Measurements from ENCODE around the gene PRDX3.

DNA sequence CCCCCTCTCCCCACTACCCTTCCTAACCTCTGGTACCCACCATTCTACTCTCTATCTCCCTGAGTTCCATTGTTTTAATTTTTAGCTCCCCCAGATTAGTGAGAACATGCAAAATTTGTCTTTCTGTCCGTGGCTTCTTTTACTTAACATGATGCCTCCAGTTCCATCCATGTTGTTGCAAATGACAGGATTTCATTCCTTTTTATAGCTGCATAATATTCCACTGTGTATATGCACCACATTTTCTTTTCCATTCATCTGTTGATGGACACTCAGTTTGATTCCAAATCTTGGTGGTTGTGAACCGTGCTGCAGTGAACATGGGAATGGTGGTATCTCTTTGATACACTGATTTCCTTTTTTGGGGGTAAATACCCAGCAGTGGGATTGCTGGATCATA is 52.7 kb downstream of the PRDX3 start:
- TF ChIP-seq RAD21 (IDR thresholded peaks at IDR 0.05) (no peak), CTCF (IDR thresholded peaks at IDR 0.05; ENCODE audit: low read depth, low read length, missing input control) (no peak), TAF1 (conservative IDR thresholded peaks at IDR 0.05) (no peak), FOXA2 (IDR thresholded peaks at IDR 0.05) (no peak), REST (IDR thresholded peaks at IDR 0.05) (no peak), SP1 (IDR thresholded peaks at IDR 0.05) (no peak), JUND (IDR thresholded peaks at IDR 0.05) (no peak)
- TF ChIP-seq, protein P1, sequence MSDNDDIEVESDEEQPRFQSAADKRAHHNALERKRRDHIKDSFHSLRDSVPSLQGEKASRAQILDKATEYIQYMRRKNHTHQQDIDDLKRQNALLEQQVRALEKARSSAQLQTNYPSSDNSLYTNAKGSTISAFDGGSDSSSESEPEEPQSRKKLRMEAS (IDR thresholded peaks at IDR 0.05) = no peak
- TF ChIP-seq, protein P2, sequence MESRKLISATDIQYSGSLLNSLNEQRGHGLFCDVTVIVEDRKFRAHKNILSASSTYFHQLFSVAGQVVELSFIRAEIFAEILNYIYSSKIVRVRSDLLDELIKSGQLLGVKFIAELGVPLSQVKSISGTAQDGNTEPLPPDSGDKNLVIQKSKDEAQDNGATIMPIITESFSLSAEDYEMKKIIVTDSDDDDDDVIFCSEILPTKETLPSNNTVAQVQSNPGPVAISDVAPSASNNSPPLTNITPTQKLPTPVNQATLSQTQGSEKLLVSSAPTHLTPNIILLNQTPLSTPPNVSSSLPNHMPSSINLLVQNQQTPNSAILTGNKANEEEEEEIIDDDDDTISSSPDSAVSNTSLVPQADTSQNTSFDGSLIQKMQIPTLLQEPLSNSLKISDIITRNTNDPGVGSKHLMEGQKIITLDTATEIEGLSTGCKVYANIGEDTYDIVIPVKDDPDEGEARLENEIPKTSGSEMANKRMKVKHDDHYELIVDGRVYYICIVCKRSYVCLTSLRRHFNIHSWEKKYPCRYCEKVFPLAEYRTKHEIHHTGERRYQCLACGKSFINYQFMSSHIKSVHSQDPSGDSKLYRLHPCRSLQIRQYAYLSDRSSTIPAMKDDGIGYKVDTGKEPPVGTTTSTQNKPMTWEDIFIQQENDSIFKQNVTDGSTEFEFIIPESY (IDR thresholded peaks at IDR 0.05) = no peak
